ENCODE results near the gene EPB42. TPM values are rescaled to one million over a fixed set of nuclear protein-coding genes. Genes with fewer than 3 reads are reported as not detected.

Gene EPB42
- total RNA-seq = not detected

GRCh38 chr15:43220991-43221403 is at the start of gene EPB42:
Gene EPB42 (minus strand): TSS chr15:43221018. CDS start chr15:43220825, 193 bp downstream.
- H3K27me3 Mint-ChIP-seq = peaks cover 6% of the 10 kb centered on the region
- H3K9me3 Mint-ChIP-seq = peaks cover 3% of the 10 kb centered on the region
- DNase-seq = no peak
- no peaks in the 10 kb centered on the region for H3K36me3 Mint-ChIP-seq
- H3K4me1 Mint-ChIP-seq (ENCODE audit: low read depth) = peaks cover 3% of the 10 kb centered on the region
- H3K4me3 Mint-ChIP-seq = no peak within 1 kb of the TSS
- CTCF ChIA-PET = no interaction called here
- no peak within 1 kb of the TSS for H3K27ac Mint-ChIP-seq
- POLR2A ChIA-PET = interaction anchor here (0.5 kb wide), 1 partner anchor 1867 kb away, joined by 3 read pairs; no protein-coding TSS in a partner anchor
- intact Hi-C loops (cut with micrococcal nuclease) = no loop called here

DNA sequence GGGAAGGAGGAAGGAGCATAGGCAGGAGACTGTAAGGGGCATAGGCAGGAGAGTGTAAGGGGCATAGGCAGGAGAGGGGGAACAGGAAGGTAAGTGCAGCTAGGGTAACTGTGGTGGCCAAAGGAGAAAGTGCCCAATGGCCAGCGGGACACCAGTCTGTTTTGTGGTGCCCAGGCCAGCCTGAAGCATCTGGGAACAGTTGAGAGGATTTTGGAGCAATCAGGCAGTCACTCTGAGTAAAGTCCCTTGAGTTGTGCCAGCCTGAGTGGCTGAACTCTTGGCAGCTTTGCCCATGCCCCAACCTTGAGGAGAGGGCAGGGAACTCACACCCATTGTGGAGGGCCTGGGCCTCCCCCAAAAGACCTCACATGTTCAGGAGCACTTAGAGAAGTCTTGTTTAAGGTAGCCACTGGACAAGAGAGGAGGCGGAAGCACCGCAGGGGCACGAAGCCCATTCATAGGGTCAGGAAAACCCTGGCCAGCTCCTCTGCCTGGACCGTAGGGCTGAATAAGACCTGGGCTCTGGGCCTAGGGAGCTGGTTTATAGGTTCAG is 49.4 kb upstream of the EPB42 start:
- ChIA-PET POLR2A (no interaction called here), CTCF (interaction anchor here (2.1 to 6.5 kb wide), 2 partner anchors 15 to 44 kb away, joined by 15 to 23 read pairs; no protein-coding TSS in a partner anchor)
- intact Hi-C loops (cut with micrococcal nuclease) = no loop called here
- H3K27me3 Mint-ChIP-seq = peaks cover 16% of the 10 kb centered on the region
- no peaks in the 10 kb centered on the region for H3K4me1 Mint-ChIP-seq (ENCODE audit: low read depth)
- H3K4me3 Mint-ChIP-seq = no peak overlapping the region
- H3K27ac Mint-ChIP-seq = no peak overlapping the region
- peaks cover 8% of the 10 kb centered on the region for H3K9me3 Mint-ChIP-seq
- no peak for DNase-seq
- no peaks in the 10 kb centered on the region for H3K36me3 Mint-ChIP-seq

DNA sequence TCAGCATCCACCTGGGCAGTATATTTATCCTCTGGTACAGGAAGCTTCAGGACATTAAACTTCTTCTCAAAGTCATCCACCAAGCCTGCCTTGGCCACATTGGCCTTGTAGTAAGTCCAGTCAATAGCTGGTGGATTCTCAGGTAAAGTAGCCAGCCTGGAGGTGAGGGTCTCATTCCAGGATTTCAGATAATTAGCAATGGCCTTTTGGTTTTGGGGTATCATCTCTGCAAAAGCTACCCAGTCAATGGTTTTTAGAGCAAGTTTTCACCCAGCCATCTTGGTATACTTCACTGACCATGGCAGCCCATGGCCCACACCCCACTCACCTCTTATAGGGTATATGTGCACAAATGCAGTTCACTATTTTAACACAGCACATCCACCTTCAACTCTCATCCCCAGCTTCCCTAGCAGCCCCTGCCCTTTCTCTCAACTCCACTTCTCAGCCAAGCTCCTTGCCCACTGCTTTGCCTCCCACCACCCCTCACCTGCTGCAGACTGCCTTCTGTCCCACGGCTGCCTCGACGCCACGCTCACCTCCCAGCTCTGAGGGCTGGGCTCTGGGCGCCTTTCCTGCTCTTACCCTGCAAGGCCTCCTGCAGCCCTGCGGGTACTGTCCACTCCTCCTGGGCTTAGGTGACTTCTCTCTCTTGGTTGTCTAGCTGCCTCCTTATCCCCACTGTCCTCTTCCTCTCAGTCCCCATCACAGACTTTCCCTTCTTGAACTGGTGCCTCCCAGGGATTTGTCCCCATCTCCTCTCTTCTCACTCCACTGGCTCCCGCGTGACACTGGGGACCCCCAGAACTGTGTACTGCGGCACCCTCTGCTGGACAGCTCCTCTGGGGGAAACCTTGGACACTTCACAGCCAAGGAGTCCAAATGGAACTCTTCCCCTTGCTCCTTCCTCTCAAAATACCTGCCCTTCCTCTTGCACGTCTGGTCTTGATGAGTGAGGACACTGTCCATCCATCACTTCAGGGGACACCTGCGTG is 47.6 kb upstream of the EPB42 start:
- Mint-ChIP-seq H3K27me3 (peaks cover 7% of the 10 kb centered on the region), H3K36me3 (no peaks in the 10 kb centered on the region), H3K9me3 (peaks cover 8% of the 10 kb centered on the region), H3K4me1 (ENCODE audit: low read depth) (no peaks in the 10 kb centered on the region), H3K27ac (no peak overlapping the region), H3K4me3 (no peak overlapping the region)
- DNase-seq = peak; percentile 32
- ChIA-PET POLR2A (no interaction called here), CTCF (interaction anchor here (0.9 to 6.5 kb wide), 3 partner anchors 13 to 43 kb away, joined by 3 to 23 read pairs (median 22); no protein-coding TSS in a partner anchor)
- intact Hi-C loops (cut with micrococcal nuclease) = no loop called here

DNA sequence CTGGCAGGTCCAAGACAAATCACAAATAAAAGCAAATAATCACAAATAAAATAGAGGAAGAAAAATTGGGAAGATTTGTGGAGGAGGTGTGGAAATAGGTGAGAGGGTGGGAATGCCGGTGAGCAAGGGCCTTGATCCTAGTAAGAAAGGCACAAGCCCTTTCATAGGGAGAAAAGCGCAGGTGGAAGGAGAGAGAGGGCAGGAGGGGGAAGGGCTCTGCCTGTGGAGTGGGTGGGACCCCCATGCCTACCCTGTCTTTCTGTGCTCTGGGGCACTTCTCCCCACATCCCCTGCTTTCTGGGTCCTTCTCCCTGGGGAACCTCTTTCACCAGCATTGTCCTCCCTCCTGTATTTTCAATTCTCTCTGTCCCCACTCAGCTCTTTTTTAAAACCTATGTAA is 46.6 kb upstream of the EPB42 start:
- Mint-ChIP-seq H3K4me3 (no peak overlapping the region), H3K4me1 (ENCODE audit: low read depth) (no peaks in the 10 kb centered on the region), H3K36me3 (no peaks in the 10 kb centered on the region), H3K9me3 (peaks cover 7% of the 10 kb centered on the region), H3K27me3 (peaks cover 7% of the 10 kb centered on the region), H3K27ac (no peak overlapping the region)
- ChIA-PET POLR2A (no interaction called here), CTCF (interaction anchor here (0.9 to 2.1 kb wide), 3 partner anchors 14 to 42 kb away, joined by 3 to 22 read pairs (median 4); no protein-coding TSS in a partner anchor)
- no peak for DNase-seq
- intact Hi-C loops (cut with micrococcal nuclease) = no loop called here

- intact Hi-C loops (cut with micrococcal nuclease) = no loop called here
- peaks cover 5% of the 10 kb centered on the region for H3K27me3 Mint-ChIP-seq
- no peak within 1 kb of the TSS for H3K4me3 Mint-ChIP-seq
- H3K27ac Mint-ChIP-seq = no peak within 1 kb of the TSS
- ChIA-PET POLR2A (no interaction called here), CTCF (interaction anchor here (1.3 to 1.5 kb wide), 2 partner anchors 19 to 41 kb away, joined by 4 to 8 read pairs; no protein-coding TSS in a partner anchor)
- no peaks in the 10 kb centered on the region for H3K36me3 Mint-ChIP-seq
- no peak for DNase-seq
- peaks cover 1% of the 10 kb centered on the region for H3K9me3 Mint-ChIP-seq
- no peaks in the 10 kb centered on the region for H3K4me1 Mint-ChIP-seq (ENCODE audit: low read depth)
Measured at GRCh38 chr15:43266834-43267233, 46.0 kb upstream of the EPB42 start, which contains the start of gene TGM5. Gene TGM5 (minus strand): TSS chr15:43266928. CDS start chr15:43266849, 79 bp downstream.

DNA sequence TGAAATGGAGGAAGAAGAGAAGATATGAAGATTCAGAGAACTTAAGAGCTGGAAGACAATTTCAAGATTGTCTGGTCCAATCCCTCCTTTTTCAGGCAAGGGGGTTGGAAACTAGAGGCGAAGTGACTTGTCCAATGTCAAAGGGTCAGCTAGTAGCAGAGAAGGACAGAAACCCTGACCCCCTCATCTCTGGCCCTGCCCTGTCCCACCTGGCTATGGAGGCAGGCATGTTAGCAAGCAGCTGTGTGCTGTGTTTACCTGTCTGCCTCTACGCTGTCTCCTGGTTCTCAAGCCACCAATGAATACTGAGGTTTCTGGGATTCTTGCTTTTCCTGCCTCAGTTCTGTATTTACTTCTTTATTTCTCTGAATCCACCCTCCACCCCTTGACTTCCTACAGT is 45.6 kb upstream of the EPB42 start:
- no peak overlapping the region for H3K27ac Mint-ChIP-seq
- ChIA-PET POLR2A (no interaction called here), CTCF (interaction anchor here (1.3 to 1.5 kb wide), 2 partner anchors 19 to 41 kb away, joined by 4 to 8 read pairs; no protein-coding TSS in a partner anchor)
- H3K9me3 Mint-ChIP-seq = no peaks in the 10 kb centered on the region
- no peaks in the 10 kb centered on the region for H3K4me1 Mint-ChIP-seq (ENCODE audit: low read depth)
- intact Hi-C loops (cut with micrococcal nuclease) = no loop called here
- no peak overlapping the region for H3K4me3 Mint-ChIP-seq
- no peaks in the 10 kb centered on the region for H3K36me3 Mint-ChIP-seq
- no peak for DNase-seq
- H3K27me3 Mint-ChIP-seq = peaks cover 5% of the 10 kb centered on the region

DNA sequence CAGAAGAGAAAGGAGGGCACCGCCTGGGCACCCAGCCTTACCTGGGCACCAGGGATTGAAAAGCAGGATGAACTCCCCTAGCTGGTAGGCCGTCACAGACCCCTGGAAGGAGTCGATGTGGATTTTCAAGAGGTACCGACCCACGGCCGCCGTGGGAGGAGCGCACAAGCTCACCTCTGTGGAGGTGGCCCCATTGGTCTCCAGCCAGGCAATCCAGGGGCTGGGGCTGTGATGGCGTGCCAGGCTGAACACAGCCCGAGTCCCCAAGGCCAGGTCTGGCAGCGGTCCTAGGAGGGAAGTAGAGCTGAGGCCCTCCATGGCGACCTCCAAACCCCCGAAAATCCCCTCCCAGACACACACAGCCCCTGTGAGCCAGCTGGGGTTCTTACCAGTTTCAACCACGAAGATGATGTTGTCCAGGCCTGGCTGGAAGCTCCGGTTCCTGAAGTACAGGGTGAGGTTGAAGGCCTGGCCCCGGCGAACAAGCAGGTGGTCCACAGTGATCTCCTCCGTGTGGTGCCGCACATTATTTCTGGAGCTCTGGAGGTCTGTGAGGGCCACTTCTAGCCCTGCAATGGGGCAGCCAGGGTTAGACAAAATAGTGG is 39.3 kb upstream of the EPB42 start:
- Mint-ChIP-seq H3K4me3 (no peak overlapping the region), H3K27ac (no peak overlapping the region), H3K36me3 (no peaks in the 10 kb centered on the region), H3K27me3 (no peaks in the 10 kb centered on the region), H3K4me1 (ENCODE audit: low read depth) (no peaks in the 10 kb centered on the region), H3K9me3 (no peaks in the 10 kb centered on the region)
- no peak for DNase-seq
- CTCF ChIA-PET = no interaction called here
- POLR2A ChIA-PET = no interaction called here
- intact Hi-C loops (cut with micrococcal nuclease) = no loop called here

DNA sequence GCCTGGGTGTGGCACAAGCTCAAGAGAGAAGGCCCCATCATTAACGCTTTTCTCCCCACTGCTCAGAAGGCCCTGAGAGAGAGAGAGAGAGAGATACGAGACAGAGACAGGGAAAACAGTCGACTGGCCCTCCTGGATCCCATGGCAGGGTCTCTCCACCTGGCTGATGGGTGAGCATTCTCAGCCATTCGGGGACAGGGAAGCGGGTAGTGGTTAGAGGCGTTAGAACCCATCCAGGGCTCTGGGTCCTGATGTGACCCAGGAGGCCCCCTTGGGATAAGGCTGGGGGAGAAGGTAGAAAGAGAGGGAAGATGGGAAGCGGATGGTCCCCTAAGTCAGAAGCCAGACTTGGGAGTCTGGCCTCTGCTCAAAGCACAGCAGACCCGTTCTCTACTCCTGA is 38.0 kb upstream of the EPB42 start:
- DNase-seq = no peak
- H3K4me3 Mint-ChIP-seq = no peak overlapping the region
- H3K4me1 Mint-ChIP-seq (ENCODE audit: low read depth) = peaks cover 1% of the 10 kb centered on the region
- H3K36me3 Mint-ChIP-seq = no peaks in the 10 kb centered on the region
- ChIA-PET CTCF (no interaction called here), POLR2A (no interaction called here)
- peaks cover 3% of the 10 kb centered on the region for H3K27me3 Mint-ChIP-seq
- no peak overlapping the region for H3K27ac Mint-ChIP-seq
- intact Hi-C loops (cut with micrococcal nuclease) = no loop called here
- no peaks in the 10 kb centered on the region for H3K9me3 Mint-ChIP-seq

DNA sequence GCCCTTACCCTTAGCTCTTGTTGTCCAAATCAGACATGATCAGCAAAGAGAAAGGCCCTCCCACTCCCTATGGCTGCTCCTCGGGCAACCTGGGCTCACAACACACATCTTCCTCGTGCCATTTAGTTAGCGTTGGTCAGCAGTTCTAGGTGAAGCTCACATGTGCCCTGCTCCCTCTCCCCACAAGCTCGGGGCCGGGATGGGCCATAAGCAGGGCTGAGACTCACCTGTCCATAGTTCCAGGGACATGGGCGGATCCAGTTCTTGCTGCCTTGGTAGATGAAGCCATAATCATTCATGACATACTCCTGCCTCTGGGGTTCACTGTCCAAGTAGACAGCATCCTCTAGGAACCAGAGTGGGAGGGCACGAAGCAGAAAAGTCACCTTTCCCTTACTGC is 35.5 kb upstream of the EPB42 start:
- POLR2A ChIA-PET = no interaction called here

GRCh38 chr15:43255376-43255775 is 34.6 kb upstream of the EPB42 start:
- peaks cover 16% of the 10 kb centered on the region for H3K4me1 Mint-ChIP-seq (ENCODE audit: low read depth)
- no peak overlapping the region for H3K4me3 Mint-ChIP-seq
- no peak for DNase-seq
- intact Hi-C loops (cut with micrococcal nuclease) = no loop called here
- H3K27me3 Mint-ChIP-seq = peaks cover 7% of the 10 kb centered on the region
- ChIA-PET POLR2A (no interaction called here), CTCF (no interaction called here)
- H3K36me3 Mint-ChIP-seq = no peaks in the 10 kb centered on the region
- no peaks in the 10 kb centered on the region for H3K9me3 Mint-ChIP-seq
- H3K27ac Mint-ChIP-seq = no peak overlapping the region

More for the DNA sequence above, 35.5 kb upstream of the EPB42 start:
- peaks cover 7% of the 10 kb centered on the region for H3K27me3 Mint-ChIP-seq
- no peak overlapping the region for H3K27ac Mint-ChIP-seq
- intact Hi-C loops (cut with micrococcal nuclease) = no loop called here
- no peaks in the 10 kb centered on the region for H3K36me3 Mint-ChIP-seq
- CTCF ChIA-PET = interaction anchor here (0.8 to 1.0 kb wide), 2 partner anchors 29 to 52 kb away, joined by 3 to 4 read pairs; no protein-coding TSS in a partner anchor
- no peak overlapping the region for H3K4me3 Mint-ChIP-seq
- no peaks in the 10 kb centered on the region for H3K9me3 Mint-ChIP-seq
- peaks cover 16% of the 10 kb centered on the region for H3K4me1 Mint-ChIP-seq (ENCODE audit: low read depth)
- no peak for DNase-seq

- peaks cover 7% of the 10 kb centered on the region for H3K27me3 Mint-ChIP-seq
- no peaks in the 10 kb centered on the region for H3K36me3 Mint-ChIP-seq
- H3K27ac Mint-ChIP-seq = no peak overlapping the region
- no peaks in the 10 kb centered on the region for H3K9me3 Mint-ChIP-seq
- H3K4me1 Mint-ChIP-seq (ENCODE audit: low read depth) = peaks cover 20% of the 10 kb centered on the region
- ChIA-PET CTCF (interaction anchor here (1.4 to 2.4 kb wide), 3 partner anchors 13 to 32 kb away, joined by 3 to 9 read pairs (median 4); no protein-coding TSS in a partner anchor), POLR2A (no interaction called here)
- intact Hi-C loops (cut with micrococcal nuclease) = no loop called here
- H3K4me3 Mint-ChIP-seq = no peak overlapping the region
- peak; percentile 58 for DNase-seq
Measured at GRCh38 chr15:43253431-43254403, 32.9 kb upstream of the EPB42 start.
